Stomach (tissue), 4 donors: ENCODE measurements around the gene HOXB3.

ENCODE experiments used
- CTCF ChIP-seq, 7 experiments: fragments of 450-650 bp in 4 of 7; fragments of 200-600 bp in 3 of 7; sonication (generic) in 3 of 7; IDR thresholded peaks; one replicate each; pipeline ENCODE4 v1.5.1; 2016 to 2019; ENCODE audit warnings: antibody characterized with exemption in 7 of 7, control low read depth in 2 of 7, mild to moderate bottlenecking in 1 of 7
- EP300 ChIP-seq: sonication (generic); formaldehyde crosslinking; IDR thresholded peaks from one replicate; pipeline ENCODE4 v1.6.1; 2017; ENCODE audit warnings: antibody characterized with exemption
- POLR2A ChIP-seq, 4 donors: fragments of 450-650 bp; IDR thresholded peaks; one replicate each; pipeline ENCODE4 v1.6.1; 2016; ENCODE audit warnings: antibody characterized with exemption in 4 of 4, control low read depth in 2 of 4, mild to moderate bottlenecking in 1 of 4, moderate library complexity in 1 of 4

- TF ChIP-seq CTCF (IDR thresholded peaks at IDR 0.05): no peak
- TF ChIP-seq POLR2A (IDR thresholded peaks at IDR 0.05): no peak
- no peak for TF ChIP-seq EP300
Measured at GRCh38 chr17:48610282-48611211, 20.5 kb upstream of the HOXB3 start, which contains the start of gene HOXB7.
